Measurements from ENCODE around the gene POPDC3. TPM values are rescaled to one million over a fixed set of nuclear protein-coding genes. Genes with fewer than 3 reads are reported as not detected.

The POPDC3 gene
- total RNA-seq, 4 donors from 2014 or later, result 0.79 to 1.8 TPM; not detected in 2

- no peak for DNase-seq
- intact Hi-C loops (cut with DNase I; ENCODE audit: low total_unique reads), result no loop called here
- H3K4me3 ChIP-seq, result no peak overlapping the region
- H3K36me3 ChIP-seq, result no peaks in the 10 kb centered on the region
- TF ChIP-seq EP300 (IDR thresholded peaks at IDR 0.05; ENCODE audit: low read depth), result no peak
- TF ChIP-seq POLR2A (IDR thresholded peaks at IDR 0.05), result no peak
- TF ChIP-seq POLR2AphosphoS5 (IDR thresholded peaks at IDR 0.05), result no peak
- TF ChIP-seq CTCF (IDR thresholded peaks at IDR 0.05), result no peak
- no peak overlapping the region for H3K27ac ChIP-seq
- no peaks in the 10 kb centered on the region for H3K9me3 ChIP-seq
- peaks cover 33% of the 10 kb centered on the region for H3K27me3 ChIP-seq
- in situ Hi-C loops (cut with MboI; ENCODE audit: low pct_ligation_motif_present in 1 of 4, low pct_unique_long_range_greater_than_20kb in 1 of 4, low sequenced_read_pairs in 3 of 4), result no loop called here
- peaks cover 0 to 9% (median 3%) of the 10 kb centered on the region in 4 donors for H3K4me1 ChIP-seq
- WGBS, 2 donors (ENCODE audit: low coverage in 1 of 2), result 65 to 67% methylated on average over 2 to 4 of the region's 4 CpGs
Observed at GRCh38 chr6:105135056-105135455, 44.8 kb downstream of the POPDC3 start.

- H3K4me3 ChIP-seq, result no peak overlapping the region
- intact Hi-C loops (cut with DNase I; ENCODE audit: low total_unique reads), result no loop called here
- H3K27me3 ChIP-seq, result no peaks in the 10 kb centered on the region
- H3K4me1 ChIP-seq, result no peaks in the 10 kb centered on the region
- no peak overlapping the region for H3K27ac ChIP-seq
- no peak for DNase-seq
- H3K9me3 ChIP-seq, result no peaks in the 10 kb centered on the region
- in situ Hi-C loops (cut with MboI; ENCODE audit: low pct_ligation_motif_present in 1 of 4, low pct_unique_long_range_greater_than_20kb in 1 of 4, low sequenced_read_pairs in 3 of 4), result no loop called here
- TF ChIP-seq CTCF (IDR thresholded peaks at IDR 0.05), result no peak
- TF ChIP-seq POLR2A (IDR thresholded peaks at IDR 0.05), result no peak
- TF ChIP-seq EP300 (IDR thresholded peaks at IDR 0.05; ENCODE audit: low read depth), result no peak
- TF ChIP-seq POLR2AphosphoS5 (IDR thresholded peaks at IDR 0.05), result no peak
- H3K36me3 ChIP-seq, result no peaks in the 10 kb centered on the region
- WGBS, 2 donors (ENCODE audit: low coverage in 1 of 2), result 48 to 67% methylated on average over 6 of the region's 6 CpGs
Observed at GRCh38 chr6:105122717-105123116, 57.1 kb downstream of the POPDC3 start.

GRCh38 chr6:105121981-105122380, 57.8 kb downstream of the POPDC3 start:
- 29 to 47% methylated on average over 2 to 3 of the region's 3 CpGs for WGBS, 2 donors (ENCODE audit: low coverage in 1 of 2)
- no peaks in the 10 kb centered on the region for H3K27me3 ChIP-seq
- H3K27ac ChIP-seq, result no peak overlapping the region
- H3K36me3 ChIP-seq, result no peaks in the 10 kb centered on the region
- no peak overlapping the region for H3K4me3 ChIP-seq
- in situ Hi-C loops (cut with MboI; ENCODE audit: low pct_ligation_motif_present in 1 of 4, low pct_unique_long_range_greater_than_20kb in 1 of 4, low sequenced_read_pairs in 3 of 4) (no loop called here), intact Hi-C loops (cut with DNase I; ENCODE audit: low total_unique reads) (no loop called here)
- no peak for DNase-seq
- no peaks in the 10 kb centered on the region for H3K4me1 ChIP-seq
- TF ChIP-seq POLR2A (IDR thresholded peaks at IDR 0.05) (no peak), CTCF (IDR thresholded peaks at IDR 0.05) (no peak), EP300 (IDR thresholded peaks at IDR 0.05; ENCODE audit: low read depth) (no peak), POLR2AphosphoS5 (IDR thresholded peaks at IDR 0.05) (no peak)
- no peaks in the 10 kb centered on the region for H3K9me3 ChIP-seq

GRCh38 chr6:105120570-105120969, 59.2 kb downstream of the POPDC3 start:
- Histone ChIP-seq H3K4me3 (no peak overlapping the region), H3K27ac (no peak overlapping the region), H3K4me1 (no peaks in the 10 kb centered on the region), H3K36me3 (no peaks in the 10 kb centered on the region), H3K27me3 (no peaks in the 10 kb centered on the region), H3K9me3 (no peaks in the 10 kb centered on the region)
- WGBS, 2 donors (ENCODE audit: low coverage in 1 of 2), result 76 to 81% methylated on average over 3 to 5 of the region's 5 CpGs
- TF ChIP-seq CTCF (IDR thresholded peaks at IDR 0.05), result no peak
- TF ChIP-seq EP300 (IDR thresholded peaks at IDR 0.05; ENCODE audit: low read depth), result no peak
- TF ChIP-seq POLR2AphosphoS5 (IDR thresholded peaks at IDR 0.05), result no peak
- TF ChIP-seq POLR2A (IDR thresholded peaks at IDR 0.05), result no peak
- in situ Hi-C loops (cut with MboI; ENCODE audit: low pct_ligation_motif_present in 1 of 4, low pct_unique_long_range_greater_than_20kb in 1 of 4, low sequenced_read_pairs in 3 of 4) (no loop called here), intact Hi-C loops (cut with DNase I; ENCODE audit: low total_unique reads) (no loop called here)
- DNase-seq, result no peak

All from transverse colon (tissue), 4 donors.